Stimulated activated CD8-positive, alpha-beta memory T cell treated with anti-CD3 and anti-CD28 coated beads, Interleukin-12 subunit alpha, Interleukin-12 subunit beta, amount 100 ng/mL, for 24 hours (primary cell): ENCODE measurements around the gene CDK6.
A peak's percentile ranks its signal among the peaks of the same experiment; 100 is the strongest.
"Not testable (repeated sequence)": the region's sequence is repeated elsewhere in the genome, so short reads cannot be mapped to it uniquely, and the experiment has no call there.

ENCODE experiments used
- DNase-seq: peaks from one replicate; pipeline ENCODE4 v3.0.0-alpha.2; 2020; ENCODE audit errors: extremely low read depth

Gene CDK6

DNA sequence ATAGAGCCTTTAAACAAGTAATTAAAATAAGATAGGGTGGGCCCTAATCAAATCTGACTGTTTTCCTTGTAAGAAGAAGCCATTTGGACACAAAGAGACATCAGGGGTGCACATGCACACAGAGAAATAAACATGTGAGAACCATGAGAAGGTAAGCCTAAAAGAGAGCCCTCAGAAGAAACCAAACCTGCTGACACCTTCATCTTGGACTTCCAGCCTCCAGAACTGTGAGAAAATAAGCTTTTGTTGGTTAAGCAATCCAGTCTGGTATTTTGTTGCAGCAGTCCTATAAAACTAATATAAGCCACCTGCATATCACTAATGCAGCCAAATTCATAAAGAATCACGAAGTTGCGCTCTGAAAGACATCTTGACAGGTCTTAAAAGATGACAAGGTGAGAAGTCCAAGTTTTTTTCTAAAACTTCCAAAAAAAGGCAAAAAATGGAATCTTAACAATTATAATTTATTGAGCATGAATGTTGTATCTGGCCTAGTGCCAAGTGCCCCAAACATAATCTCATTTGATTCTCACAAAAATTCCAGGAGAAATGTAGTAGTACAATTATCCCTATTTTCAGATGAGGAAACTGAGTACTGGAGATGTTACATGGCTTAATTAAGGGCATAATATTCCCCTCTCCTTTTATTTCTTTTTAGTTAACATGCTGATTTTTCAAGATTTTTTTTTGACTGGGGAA is 211.9 kb downstream of the CDK6 start:
- DNase-seq: no peak

DNA sequence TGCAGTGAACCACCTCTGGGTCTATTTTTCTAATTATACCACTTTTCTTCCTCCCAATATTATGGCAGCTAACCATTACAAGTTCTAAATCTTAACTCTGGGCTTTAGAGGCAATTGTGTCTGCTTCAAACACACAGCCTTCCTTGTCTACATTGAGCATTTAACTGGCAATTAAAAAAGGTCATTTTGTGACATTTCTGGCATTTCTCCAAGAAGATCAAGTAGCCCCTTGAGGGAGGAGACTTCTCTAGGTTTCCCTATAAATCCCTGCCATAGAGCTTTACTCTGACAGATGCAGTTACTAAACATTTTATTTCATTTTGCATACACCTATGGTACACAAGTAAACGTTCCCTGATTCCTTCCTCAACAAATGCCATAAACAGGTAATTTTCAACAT is 212.8 kb downstream of the CDK6 start:
- no peak for DNase-seq

DNA sequence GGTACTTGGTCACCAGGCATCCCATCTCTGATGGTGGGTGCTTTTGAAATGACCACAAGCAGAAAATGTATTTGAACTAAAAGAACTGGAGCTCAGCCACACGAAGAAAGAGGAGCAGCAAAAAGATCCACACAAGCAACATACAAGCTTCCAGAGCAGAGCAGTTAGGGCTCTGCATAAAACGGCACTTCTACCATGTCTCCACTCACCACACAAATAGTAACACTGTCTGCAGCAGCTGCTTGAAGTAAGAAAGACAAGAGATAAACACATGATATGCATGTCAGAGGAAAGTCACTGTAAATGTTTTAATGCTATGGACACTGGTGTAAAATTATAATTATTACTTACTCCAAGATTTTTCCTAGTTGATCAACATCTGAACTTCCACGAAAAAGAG is 213.7 kb downstream of the CDK6 start:
- no peak for DNase-seq

DNA sequence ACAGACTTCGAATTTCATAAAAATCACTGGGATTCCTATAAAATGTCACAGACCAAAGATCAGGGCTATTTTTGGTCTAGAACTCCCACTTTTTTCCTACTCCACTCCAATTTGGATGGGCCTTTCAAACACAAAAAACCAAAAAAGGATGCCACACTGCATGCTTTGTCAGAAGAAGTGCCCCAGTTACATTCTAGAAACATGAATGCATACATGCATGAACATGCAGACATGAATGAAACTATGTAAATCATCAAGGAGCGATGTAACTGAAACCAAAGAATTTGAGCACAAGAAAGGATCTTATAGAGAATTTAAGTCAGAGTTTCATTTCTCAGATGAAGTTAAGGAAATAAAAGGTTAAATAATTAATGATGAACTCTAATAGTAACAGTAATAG is 214.3 kb downstream of the CDK6 start:
- DNase-seq: no peak

DNA sequence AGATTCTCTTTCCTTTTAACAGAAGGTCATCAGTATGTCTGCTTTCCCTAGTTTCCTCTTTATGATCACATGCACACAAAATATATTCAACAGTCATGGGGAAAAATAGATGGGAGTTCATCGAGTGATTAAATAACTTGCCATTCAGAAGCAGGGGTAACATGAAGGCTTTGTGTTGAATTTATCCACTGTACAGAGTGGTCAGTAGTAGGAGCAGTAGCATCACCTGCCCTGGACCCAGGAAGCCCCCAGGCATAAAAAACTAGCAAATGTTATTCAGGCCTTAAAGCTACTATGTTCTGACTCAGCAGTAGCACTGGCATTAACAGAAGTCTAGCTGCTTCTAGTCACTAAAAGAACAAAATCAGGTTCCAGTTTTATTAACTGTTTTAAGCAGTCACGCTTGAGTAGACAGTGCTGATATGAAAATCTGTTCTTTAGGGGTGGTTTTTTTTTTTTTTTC is 214.8 kb downstream of the CDK6 start:
- no peak for DNase-seq

DNA sequence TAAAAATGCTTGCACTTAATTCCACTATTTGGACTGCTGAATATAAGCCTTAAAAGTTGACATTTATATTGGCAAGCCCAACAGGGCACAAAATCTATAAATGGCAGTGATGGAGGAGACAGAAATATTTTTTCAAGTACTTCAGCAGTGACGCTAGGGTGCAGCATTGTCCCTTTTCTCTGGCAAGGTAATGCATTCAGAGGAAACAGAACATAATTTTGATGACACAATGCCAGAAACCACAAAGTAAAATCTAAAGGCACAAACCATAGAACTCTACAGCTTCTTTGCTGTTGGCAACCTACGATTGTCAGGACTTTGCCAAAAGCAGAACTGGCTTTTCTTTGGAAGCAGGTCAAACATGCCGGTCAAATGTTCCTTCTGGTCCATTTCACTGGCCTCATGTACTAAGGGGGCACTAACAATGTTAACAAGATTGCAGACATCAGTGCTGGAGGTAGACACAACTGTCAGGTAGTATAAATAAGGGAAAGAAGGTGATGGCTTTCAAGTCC is 215.3 kb downstream of the CDK6 start:
- DNase-seq: peak; percentile 54

DNA sequence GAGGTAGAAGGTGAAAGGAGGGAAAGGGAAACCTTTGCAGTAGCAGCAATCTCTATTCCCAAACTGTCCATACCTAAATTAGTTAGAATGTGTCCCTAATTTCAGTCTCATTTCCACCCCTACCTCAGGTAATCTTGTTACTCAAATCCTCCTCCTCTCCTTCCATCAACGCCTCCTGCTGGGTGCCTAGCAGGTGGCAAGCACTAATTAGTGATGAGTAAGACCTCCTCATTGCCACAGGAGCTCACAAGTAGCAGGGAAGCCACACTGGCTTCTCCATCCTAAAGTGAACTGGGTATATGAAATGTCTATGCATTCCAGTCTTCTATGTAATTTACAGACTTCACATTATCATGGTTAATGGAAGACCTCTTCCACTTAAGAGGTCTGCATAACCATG is 220.5 kb downstream of the CDK6 start:
- no peak for DNase-seq

DNA sequence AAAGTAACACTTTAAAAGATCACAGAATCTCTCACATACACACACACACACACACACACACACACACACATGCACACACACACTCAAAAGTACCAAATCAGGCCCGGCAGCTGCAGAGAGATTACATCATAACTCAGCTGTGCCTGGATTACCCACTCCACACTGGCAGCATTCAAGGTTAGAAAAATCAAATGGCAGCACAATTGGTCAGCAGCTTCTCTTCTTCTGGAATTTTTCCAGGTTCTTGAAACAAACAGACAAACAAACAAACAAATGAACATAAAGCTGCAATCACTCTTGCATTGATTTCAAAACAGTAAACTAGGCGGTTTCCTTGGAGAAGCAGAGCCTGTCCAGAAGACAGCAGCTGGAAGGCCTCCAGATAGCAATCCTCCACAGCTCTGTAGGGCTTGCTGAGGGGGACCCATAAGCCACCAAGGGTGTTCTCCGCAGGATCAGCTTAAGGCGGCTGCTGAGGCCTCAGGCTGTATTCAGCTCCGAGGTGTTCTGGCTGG is 221.7 kb downstream of the CDK6 start:
- DNase-seq: no peak

DNA sequence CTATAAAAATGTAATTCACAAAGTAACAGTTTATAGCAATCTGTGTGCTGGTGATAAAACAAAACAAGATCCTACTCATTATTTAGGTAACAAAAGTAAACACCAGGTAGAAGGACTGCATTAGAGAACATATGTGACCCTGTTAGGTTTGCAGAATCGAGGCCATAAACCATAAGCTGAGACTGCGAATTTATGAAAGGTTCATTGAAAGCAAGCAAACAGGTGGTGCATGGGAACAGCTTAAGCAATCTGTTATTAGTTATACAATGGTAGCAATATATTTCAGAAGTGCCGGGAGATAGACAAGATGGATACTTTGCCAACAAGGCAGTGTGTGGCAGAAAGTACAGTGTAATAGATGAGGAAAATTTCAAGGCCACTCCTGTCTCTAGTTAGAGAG is 222.7 kb downstream of the CDK6 start:
- no peak for DNase-seq

DNA sequence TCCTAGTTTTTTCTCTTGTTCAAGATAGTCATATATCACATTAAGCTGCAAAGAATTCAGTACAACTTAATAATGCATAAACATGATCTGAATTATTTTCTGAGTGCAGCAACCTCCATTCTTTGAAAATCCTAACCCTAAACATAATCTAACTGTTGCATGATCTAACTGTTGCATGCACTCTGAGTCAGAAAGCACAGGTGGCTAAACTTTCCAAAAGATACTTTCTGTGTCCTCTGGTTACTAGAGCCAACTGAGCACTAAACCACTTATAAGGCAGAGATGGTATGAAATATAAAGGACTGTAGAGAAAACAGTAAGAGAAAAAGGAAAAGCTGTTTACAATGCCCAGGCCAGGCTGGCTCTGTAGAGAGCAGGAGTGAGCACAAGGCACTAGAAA is 223.2 kb downstream of the CDK6 start:
- DNase-seq: no peak

DNA sequence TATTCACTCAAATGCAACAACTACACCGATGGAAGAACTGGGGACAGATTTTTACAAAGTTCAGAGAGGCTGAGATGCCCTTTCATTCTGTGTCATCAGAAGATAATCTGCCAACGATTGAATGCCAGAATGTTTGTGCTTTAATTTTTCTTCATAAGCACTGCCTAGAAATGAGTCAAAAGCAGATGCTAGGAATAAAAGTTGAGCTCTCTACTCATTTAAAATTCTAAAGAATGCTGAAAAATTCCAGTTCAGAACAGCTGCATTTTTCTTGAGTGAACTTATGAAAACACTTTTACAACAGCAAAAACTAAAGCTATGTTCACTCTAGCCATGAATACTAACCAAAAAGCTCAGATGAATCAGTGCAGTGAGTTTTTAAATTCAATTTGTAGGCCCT is 223.9 kb downstream of the CDK6 start:
- no peak for DNase-seq

DNA sequence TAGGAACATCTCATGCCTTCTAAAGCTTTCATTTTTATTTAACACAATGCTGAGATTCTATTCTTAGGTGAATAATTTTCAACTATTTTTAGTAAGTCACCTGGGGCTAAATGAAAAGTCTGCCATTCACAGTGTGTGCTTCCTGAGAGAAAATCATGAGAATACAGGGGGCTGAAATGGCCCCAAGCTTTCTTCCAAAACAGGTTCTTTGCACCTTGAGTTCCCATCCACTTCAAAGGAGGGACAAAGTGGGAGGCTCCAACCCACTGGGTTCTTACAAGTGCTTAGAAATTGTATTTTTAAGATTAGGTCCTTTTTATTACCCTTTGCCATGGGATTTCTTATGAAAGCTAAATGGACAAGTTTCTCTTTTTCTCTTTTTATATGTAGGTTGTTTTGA is 224.6 kb downstream of the CDK6 start:
- DNase-seq: no peak

DNA sequence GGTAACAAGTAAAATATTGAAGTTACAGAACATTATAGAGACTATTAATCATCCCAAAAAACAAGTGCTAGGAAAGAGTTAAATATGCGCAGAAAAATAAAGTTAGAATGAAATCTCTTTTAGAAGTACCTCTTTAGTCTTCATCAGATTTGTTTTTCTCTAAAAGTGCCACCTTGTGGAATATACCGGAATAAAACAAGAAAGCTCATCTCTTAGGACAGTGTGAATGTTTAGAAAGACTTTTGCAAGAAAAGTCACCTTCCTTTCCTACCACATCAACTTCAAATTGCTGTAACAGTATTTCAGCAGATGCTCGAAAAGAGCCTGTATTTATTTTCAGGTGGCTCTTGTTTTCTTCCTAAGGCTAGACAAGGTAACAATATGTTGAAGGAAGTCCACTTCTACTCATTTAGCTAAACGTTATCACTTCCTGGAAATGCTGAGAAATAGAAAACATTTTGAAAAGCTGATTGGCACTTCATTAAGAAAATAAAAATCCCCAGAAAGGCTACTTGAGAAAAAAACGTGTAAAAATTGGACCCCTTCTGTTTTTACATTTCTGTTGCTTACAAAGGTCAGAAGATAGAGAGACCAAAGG is 226.4 kb downstream of the CDK6 start:
- no peak for DNase-seq

DNA sequence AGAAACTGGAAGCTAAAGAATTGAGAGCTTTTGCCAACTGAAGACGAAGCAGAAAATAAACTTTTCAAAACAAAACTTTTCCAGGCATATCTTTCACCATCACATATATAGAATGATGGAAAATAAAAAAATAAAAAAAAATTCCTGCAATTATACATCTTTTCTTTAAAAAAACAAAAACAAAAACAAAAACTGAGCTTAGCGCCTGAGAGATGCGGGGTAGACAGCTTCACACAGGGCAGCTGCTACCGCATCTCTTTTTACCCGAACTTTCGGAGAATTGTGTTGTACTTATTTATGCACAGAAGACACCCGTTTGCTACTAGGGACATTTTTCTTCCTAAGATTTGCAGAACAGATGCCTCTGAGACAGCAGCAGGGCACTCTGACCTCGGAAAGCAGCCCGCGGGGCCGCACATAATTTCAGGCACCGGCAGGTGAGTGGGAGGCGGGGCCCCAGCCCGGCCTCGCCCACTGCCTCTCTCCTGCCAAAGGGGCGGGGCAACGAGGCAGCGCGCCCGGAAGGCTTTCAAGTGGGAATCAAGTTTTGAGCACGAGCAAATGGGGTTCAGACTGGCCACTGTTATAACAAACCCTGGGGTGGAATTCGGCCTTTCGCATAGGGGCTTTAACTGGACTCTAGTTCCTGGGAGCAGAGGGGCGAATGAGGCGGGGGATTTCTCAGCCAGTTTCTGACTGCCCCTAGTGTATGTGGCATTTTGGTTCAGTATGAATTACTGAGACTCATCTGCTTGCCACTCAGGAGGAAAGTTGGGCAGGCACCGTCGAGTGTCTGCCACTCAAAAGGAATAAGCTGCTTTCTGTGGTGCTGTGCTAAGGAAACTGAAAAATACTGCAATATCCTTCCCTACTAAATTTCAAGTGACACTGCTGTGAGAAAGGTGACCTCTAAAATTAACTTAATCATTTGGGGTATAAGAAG is 227.7 kb downstream of the CDK6 start:
- no peak for DNase-seq

DNA sequence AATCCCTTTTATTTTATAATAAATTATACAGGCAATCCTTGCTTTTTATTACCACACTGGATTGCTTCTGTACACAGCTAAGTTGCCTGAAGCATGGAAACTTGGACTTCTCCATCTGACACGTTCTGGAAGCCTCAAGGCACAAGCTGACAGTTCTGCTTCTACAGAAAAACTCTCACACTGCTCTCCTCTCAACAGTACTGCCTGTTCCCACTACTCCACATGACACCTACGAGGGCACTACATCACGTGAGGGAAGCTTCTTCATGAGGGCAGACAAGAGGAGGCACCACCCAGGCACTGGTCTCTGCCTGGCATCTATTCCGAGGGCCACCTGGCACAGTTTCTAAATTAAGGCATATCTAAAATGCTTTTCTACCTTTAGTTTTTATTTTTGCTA is 229.4 kb downstream of the CDK6 start:
- no peak for DNase-seq

DNA sequence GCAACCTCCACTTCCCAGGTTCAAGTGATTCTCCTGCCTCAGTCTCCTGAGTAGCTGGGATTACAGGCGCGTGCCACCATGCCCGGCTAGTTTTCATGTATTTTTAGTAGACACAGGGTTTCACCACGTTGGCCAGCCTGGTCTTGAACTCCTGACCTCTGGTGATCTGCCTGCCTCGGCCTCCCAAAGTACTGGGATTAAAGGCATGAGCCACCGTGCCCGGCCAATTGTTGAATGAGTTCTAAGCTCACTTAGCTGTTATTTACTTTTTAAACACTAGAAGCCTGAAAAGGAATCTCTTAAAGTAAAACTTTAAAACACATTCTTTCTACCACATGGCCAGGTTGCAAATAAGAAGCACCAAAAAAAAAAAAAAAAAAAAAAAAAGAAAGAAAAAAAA is 231.9 kb downstream of the CDK6 start:
- not testable (repeated sequence) for DNase-seq

DNA sequence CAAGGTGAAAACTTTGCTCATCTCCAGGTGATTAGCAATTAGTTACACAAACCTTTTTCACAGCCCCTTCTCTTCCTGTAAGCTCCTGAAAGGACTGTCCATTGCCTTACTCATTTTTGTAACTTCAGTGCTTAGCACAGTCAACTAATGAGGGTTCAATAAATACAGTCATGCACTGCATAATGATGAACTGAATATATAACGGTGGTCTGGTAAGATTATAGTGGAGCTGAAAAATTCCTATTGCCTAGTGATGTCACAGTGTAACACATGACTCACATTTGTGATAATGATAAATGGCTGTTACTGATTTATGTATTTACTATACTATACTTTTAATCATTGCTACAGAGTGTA is 233.3 kb downstream of the CDK6 start:
- DNase-seq: no peak

DNA sequence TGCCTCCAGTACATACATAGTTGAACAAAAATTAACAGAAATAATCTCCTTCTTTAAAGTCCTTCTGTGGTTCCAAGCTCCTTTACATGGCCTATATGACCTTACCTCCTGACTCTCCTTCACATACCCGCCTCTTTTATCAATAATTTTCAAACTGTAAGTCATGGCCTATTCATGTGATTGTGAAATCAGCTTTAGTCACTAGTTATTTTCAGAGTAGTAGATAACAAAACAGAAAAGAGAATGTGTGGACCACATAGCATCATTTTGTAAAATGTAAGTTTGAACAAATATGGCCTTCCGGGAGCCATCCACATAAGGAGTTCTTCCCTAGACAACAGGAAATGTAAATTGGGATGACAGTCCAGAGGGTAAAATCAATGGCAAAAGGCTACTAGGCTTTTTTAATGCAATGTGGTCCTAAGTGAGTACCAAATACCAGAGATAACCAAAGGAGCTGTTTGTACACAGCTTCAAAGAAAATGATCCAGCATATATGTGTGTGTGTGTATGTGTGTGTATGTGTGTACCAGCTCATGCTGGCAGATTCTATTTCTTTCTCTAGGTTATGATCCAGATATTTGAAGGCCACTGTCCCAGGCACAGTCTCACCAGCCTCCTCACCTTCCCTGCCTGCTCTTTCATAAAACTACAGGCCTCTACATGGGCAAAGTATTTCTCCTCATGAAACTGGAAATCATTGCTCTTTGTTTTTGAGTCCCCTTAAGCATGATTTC is 233.9 kb downstream of the CDK6 start:
- no peak for DNase-seq

DNA sequence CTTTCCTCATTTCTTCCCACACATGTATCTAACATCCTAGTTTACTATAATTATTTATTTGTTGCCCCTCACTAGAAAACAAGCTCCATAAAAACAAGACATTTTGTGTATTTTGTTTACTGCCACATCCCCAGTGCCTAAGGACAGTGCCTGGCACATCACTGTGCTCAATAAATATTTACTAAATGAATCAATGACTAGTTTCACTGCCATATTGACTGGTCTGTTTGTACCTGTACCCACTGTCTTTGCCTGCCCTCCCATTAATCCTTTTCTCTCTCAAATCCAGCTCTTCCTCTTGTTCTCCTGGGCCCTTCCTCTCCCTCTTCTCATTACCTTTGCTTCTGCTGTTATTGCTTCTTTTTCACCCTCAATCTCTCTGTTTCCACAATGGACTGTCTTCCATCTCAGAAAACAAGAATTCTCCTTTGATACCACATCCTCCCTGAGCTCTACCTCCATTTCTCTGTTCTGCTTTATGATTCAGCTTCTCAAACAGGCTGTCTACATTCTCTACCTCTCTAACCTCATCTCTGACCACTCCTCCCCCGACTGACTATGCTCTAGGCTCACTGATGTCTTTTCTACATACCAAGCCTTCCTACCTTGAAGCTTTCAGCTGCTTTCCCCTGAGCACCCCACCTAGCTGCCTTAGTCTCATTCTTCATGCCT is 237.9 kb downstream of the CDK6 start:
- no peak for DNase-seq

DNA sequence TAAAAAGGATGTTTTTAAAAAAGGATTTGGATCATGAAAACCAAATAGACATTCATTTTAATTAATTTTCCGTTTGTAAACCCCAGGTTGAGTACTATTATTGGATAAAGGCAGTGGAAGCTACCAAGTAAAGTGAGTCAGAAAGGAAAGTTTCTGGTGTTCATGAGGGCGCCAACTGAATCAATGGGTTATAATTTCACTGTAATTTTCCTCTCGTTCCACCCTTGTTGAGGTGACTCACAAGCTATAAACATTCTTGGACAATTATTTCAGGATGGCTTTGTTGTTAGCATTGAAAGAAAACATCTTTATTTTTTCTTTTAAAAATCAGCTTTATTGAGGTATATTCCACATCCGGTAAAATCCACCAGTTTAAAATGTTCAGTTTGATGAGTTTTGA is 241.1 kb downstream of the CDK6 start:
- DNase-seq: no peak

DNA sequence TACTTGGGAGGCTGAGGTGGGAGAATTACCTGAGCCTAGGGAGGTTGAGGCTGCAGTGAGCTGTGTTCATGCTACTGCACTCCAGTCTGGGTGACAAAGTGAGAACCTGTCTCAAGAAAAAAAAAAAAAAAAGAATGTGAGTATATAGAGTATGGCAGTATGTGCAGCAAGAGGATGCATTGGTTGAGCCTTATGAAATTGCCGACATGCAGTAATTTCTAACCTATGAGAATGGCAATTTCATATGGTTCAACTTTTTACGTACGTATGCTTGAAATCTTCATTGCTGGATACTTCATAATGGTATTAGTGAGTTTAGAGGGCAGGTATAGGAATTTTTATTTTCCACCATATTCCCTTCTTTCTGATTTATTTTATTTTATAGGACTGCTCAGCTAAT is 241.6 kb downstream of the CDK6 start:
- DNase-seq: no peak
